ENCODE measurements around the gene SLC39A13. TPM values are rescaled to one million over a fixed set of nuclear protein-coding genes. Genes with fewer than 3 reads are reported as not detected.

SLC39A13 gene
- total RNA-seq, 2 experiments from 2014 or later = 22.4 to 28.1 TPM

- Mint-ChIP-seq H3K4me1 (peaks cover 6% of the 10 kb centered on the region), H3K27ac (no peak overlapping the region), H3K27me3 (no peaks in the 10 kb centered on the region), H3K9me3 (no peaks in the 10 kb centered on the region), H3K4me3 (no peak overlapping the region), H3K36me3 (ENCODE audit: low read depth) (no peaks in the 10 kb centered on the region)
- ChIA-PET CTCF (interaction anchor here (2.6 kb wide), 1 partner anchor 32 kb away, joined by 8 read pairs; no protein-coding TSS in a partner anchor), POLR2A (interaction anchor here (0.6 kb wide), 1 partner anchor 1002 kb away, joined by 5 read pairs; no protein-coding TSS in a partner anchor)
- DNase-seq = no peak
These were observed 32.8 kb upstream of the SLC39A13 start for GRCh38 chr11:47375546-47376085.

GRCh38 chr11:47376107-47376524 is 32.3 kb upstream of the SLC39A13 start:
- Mint-ChIP-seq H3K4me1 (peaks cover 6% of the 10 kb centered on the region), H3K4me3 (no peak overlapping the region), H3K36me3 (ENCODE audit: low read depth) (no peaks in the 10 kb centered on the region), H3K27me3 (no peaks in the 10 kb centered on the region), H3K9me3 (no peaks in the 10 kb centered on the region), H3K27ac (no peak overlapping the region)
- CTCF ChIA-PET = interaction anchor here (5.8 kb wide), 1 partner anchor 16 kb away, joined by 26 read pairs; no protein-coding TSS in a partner anchor
- no peak for DNase-seq
- POLR2A ChIA-PET = interaction anchor here (0.6 kb wide), 1 partner anchor 1003 kb away, joined by 5 read pairs; no protein-coding TSS in a partner anchor

- Mint-ChIP-seq H3K27ac (no peak overlapping the region), H3K4me1 (peaks cover 6% of the 10 kb centered on the region), H3K27me3 (no peaks in the 10 kb centered on the region), H3K4me3 (no peak overlapping the region), H3K36me3 (ENCODE audit: low read depth) (no peaks in the 10 kb centered on the region), H3K9me3 (no peaks in the 10 kb centered on the region)
- ChIA-PET CTCF (interaction anchor here (5.8 kb wide), 1 partner anchor 15 kb away, joined by 26 read pairs; no protein-coding TSS in a partner anchor), POLR2A (no interaction called here)
- no peak for DNase-seq
These were observed 31.6 kb upstream of the SLC39A13 start for GRCh38 chr11:47376525-47377371.

- H3K27ac Mint-ChIP-seq = no peak overlapping the region
- CTCF ChIA-PET = interaction anchor here (5.8 kb wide), 1 partner anchor 14 kb away, joined by 26 read pairs; no protein-coding TSS in a partner anchor
- peaks cover 7% of the 10 kb centered on the region for H3K4me1 Mint-ChIP-seq
- H3K36me3 Mint-ChIP-seq (ENCODE audit: low read depth) = no peaks in the 10 kb centered on the region
- no peaks in the 10 kb centered on the region for H3K27me3 Mint-ChIP-seq
- H3K4me3 Mint-ChIP-seq = no peak overlapping the region
- no peak for DNase-seq
- no peaks in the 10 kb centered on the region for H3K9me3 Mint-ChIP-seq
- POLR2A ChIA-PET = no interaction called here
These were observed 30.8 kb upstream of the SLC39A13 start for GRCh38 chr11:47377571-47378009.

- Mint-ChIP-seq H3K36me3 (ENCODE audit: low read depth) (no peaks in the 10 kb centered on the region), H3K4me1 (peaks cover 7% of the 10 kb centered on the region), H3K27me3 (no peaks in the 10 kb centered on the region), H3K4me3 (no peak within 1 kb of the TSS), H3K9me3 (no peaks in the 10 kb centered on the region), H3K27ac (peak within 1 kb of the TSS; percentile 20)
- DNase-seq = no peak
- ChIA-PET CTCF (interaction anchor here (5.8 kb wide), 1 partner anchor 14 kb away, joined by 26 read pairs; no protein-coding TSS in a partner anchor), POLR2A (no interaction called here)
These were observed 30.2 kb upstream of the SLC39A13 start, which contains the start of gene SPI1 for GRCh38 chr11:47378010-47378835. Gene SPI1, minus strand, starts transcription at chr11:47378547. Its CDS starts 194 bp downstream, at chr11:47378353.

- POLR2A ChIA-PET = no interaction called here
- Mint-ChIP-seq H3K27ac (peak overlapping the region; percentile 20), H3K4me3 (no peak overlapping the region)
These were observed 29.6 kb upstream of the SLC39A13 start for GRCh38 chr11:47378836-47379170.

GRCh38 chr11:47379317-47379716 is 29.1 kb upstream of the SLC39A13 start:
- peaks cover 4% of the 10 kb centered on the region for H3K4me1 Mint-ChIP-seq
- no peaks in the 10 kb centered on the region for H3K27me3 Mint-ChIP-seq
- no peaks in the 10 kb centered on the region for H3K9me3 Mint-ChIP-seq
- no peak overlapping the region for H3K27ac Mint-ChIP-seq
- DNase-seq = no peak
- POLR2A ChIA-PET = no interaction called here
- H3K4me3 Mint-ChIP-seq = no peak overlapping the region
- H3K36me3 Mint-ChIP-seq (ENCODE audit: low read depth) = no peaks in the 10 kb centered on the region
- CTCF ChIA-PET = interaction anchor here (5.8 kb wide), 1 partner anchor 13 kb away, joined by 26 read pairs; no protein-coding TSS in a partner anchor

More at GRCh38 chr11:47378836-47379170, 29.6 kb upstream of the SLC39A13 start:
- H3K9me3 Mint-ChIP-seq = no peaks in the 10 kb centered on the region
- CTCF ChIA-PET = interaction anchor here (5.8 kb wide), 1 partner anchor 13 kb away, joined by 26 read pairs; no protein-coding TSS in a partner anchor
- no peaks in the 10 kb centered on the region for H3K36me3 Mint-ChIP-seq (ENCODE audit: low read depth)
- H3K27me3 Mint-ChIP-seq = no peaks in the 10 kb centered on the region
- no peak for DNase-seq
- peaks cover 7% of the 10 kb centered on the region for H3K4me1 Mint-ChIP-seq

GRCh38 chr11:47380078-47380477 is 28.3 kb upstream of the SLC39A13 start:
- CTCF ChIA-PET = interaction anchor here (5.8 kb wide), 1 partner anchor 12 kb away, joined by 26 read pairs; no protein-coding TSS in a partner anchor

GRCh38 chr11:47383071-47383470 is 25.3 kb upstream of the SLC39A13 start:
- H3K36me3 Mint-ChIP-seq (ENCODE audit: low read depth) = no peaks in the 10 kb centered on the region
- no peak for DNase-seq
- ChIA-PET CTCF (interaction anchor here (0.8 to 1.6 kb wide), 3 partner anchors 9 to 16 kb away, joined by 3 to 5 read pairs (median 4); no protein-coding TSS in a partner anchor), POLR2A (no interaction called here)
- no peak overlapping the region for H3K4me3 Mint-ChIP-seq
- no peaks in the 10 kb centered on the region for H3K9me3 Mint-ChIP-seq
- no peak overlapping the region for H3K27ac Mint-ChIP-seq
- peaks cover 4% of the 10 kb centered on the region for H3K4me1 Mint-ChIP-seq
- H3K27me3 Mint-ChIP-seq = no peaks in the 10 kb centered on the region

More at GRCh38 chr11:47380078-47380477, 28.3 kb upstream of the SLC39A13 start:
- H3K27ac Mint-ChIP-seq = no peak overlapping the region
- no peak for DNase-seq
- no peaks in the 10 kb centered on the region for H3K36me3 Mint-ChIP-seq (ENCODE audit: low read depth)
- POLR2A ChIA-PET = no interaction called here
- no peaks in the 10 kb centered on the region for H3K9me3 Mint-ChIP-seq
- no peak overlapping the region for H3K4me3 Mint-ChIP-seq
- peaks cover 4% of the 10 kb centered on the region for H3K4me1 Mint-ChIP-seq
- H3K27me3 Mint-ChIP-seq = no peaks in the 10 kb centered on the region

GRCh38 chr11:47384498-47384897 is 23.9 kb upstream of the SLC39A13 start:
- no peak overlapping the region for H3K27ac Mint-ChIP-seq
- ChIA-PET CTCF (no interaction called here), POLR2A (no interaction called here)
- H3K27me3 Mint-ChIP-seq = no peaks in the 10 kb centered on the region
- DNase-seq = no peak
- no peaks in the 10 kb centered on the region for H3K36me3 Mint-ChIP-seq (ENCODE audit: low read depth)
- H3K9me3 Mint-ChIP-seq = no peaks in the 10 kb centered on the region
- no peak overlapping the region for H3K4me3 Mint-ChIP-seq
- H3K4me1 Mint-ChIP-seq = peaks cover 8% of the 10 kb centered on the region

- no peak overlapping the region for H3K4me3 Mint-ChIP-seq
- no peaks in the 10 kb centered on the region for H3K9me3 Mint-ChIP-seq
- no peaks in the 10 kb centered on the region for H3K36me3 Mint-ChIP-seq (ENCODE audit: low read depth)
- H3K27ac Mint-ChIP-seq = no peak overlapping the region
- H3K4me1 Mint-ChIP-seq = peaks cover 26% of the 10 kb centered on the region
- H3K27me3 Mint-ChIP-seq = no peaks in the 10 kb centered on the region
- no peak for DNase-seq
- POLR2A ChIA-PET = no interaction called here
- CTCF ChIA-PET = interaction anchor here (0.5 to 6.4 kb wide), 9 partner anchors 11 to 1398 kb away, joined by 3 to 29 read pairs (median 4); no protein-coding TSS in a partner anchor
These were observed 20.3 kb upstream of the SLC39A13 start for GRCh38 chr11:47387944-47388696.

All from activated CD4-positive, alpha-beta T cell treated with anti-CD3 and anti-CD28 coated beads, Interleukin-2, amount 10 ng/mL, durations not matched to agents 7 days and 5 days (primary cell).